CD4-positive, alpha-beta T cell (primary cell): ENCODE data around the gene AGT. TPM values are rescaled to one million over a fixed set of nuclear protein-coding genes. Genes with fewer than 3 reads are reported as not detected.

Source experiments
- ATAC-seq: fragments of 200-7000 bp; cut with Tn5 transposase; one replicate; pipeline ENCODE4 v1.10.0; 2022; ENCODE audit warnings: mild to moderate bottlenecking; ENCODE audit not compliant: poor library complexity
- CTCF ChIA-PET: fragments of 350-600 bp; sonication (Branson Sonifier 250); formaldehyde crosslinking; loops from one replicate; lab custom pipeline; 2021; ENCODE audit warnings: antibody characterized with exemption, inconsistent platforms; lab: Charles Lee
- POLR2A ChIA-PET: fragments of 350-600 bp; sonication (Branson Sonifier 250); formaldehyde crosslinking; loops from one replicate; lab custom pipeline; 2021; ENCODE audit warnings: antibody characterized with exemption, inconsistent platforms; lab: Charles Lee
- DNase-seq, 14 experiments: peaks; one replicate each; pipeline ENCODE4 v3.0.0-alpha.2; 2013 to 2020; ENCODE audit warnings: mixed read lengths in 2 of 14
- H3K27ac ChIP-seq, 2 donors: one replicate each; pipeline versions ENCODE4 v1.5.1 to v1.7.0; 2013; ENCODE audit warnings: low read length in 2 of 2, low read depth in 1 of 2, mild to moderate bottlenecking in 1 of 2
- H3K27me3 ChIP-seq, 2 experiments: 1 replicate in 1 of 2; 2 replicates in 1 of 2; pipeline versions ENCODE4 v1.6.1 to v1.7.0; 2013; ENCODE audit warnings: low read length in 2 of 2, control low read depth in 1 of 2, mild to moderate bottlenecking in 1 of 2, moderate library complexity in 1 of 2; ENCODE audit not compliant: insufficient read depth in 2 of 2, control insufficient read depth in 1 of 2
- H3K36me3 ChIP-seq: one replicate; pipeline ENCODE4 v1.6.1; 2013; ENCODE audit warnings: low read length, control low read depth; ENCODE audit not compliant: insufficient read depth
- H3K4me1 ChIP-seq: one replicate; pipeline ENCODE4 v1.6.1; 2013; ENCODE audit warnings: low read length, control low read depth; ENCODE audit not compliant: insufficient read depth
- H3K4me3 ChIP-seq: one replicate; pipeline ENCODE4 v1.5.1; 2013; ENCODE audit warnings: mild to moderate bottlenecking, low read length, moderate library complexity
- H3K9me3 ChIP-seq, 2 experiments: 1 replicate in 1 of 2; 2 replicates in 1 of 2; pipeline versions ENCODE4 v1.6.1 to v1.7.0; 2013; ENCODE audit warnings: low read length in 2 of 2, mild to moderate bottlenecking in 2 of 2, control low read depth in 1 of 2, moderate library complexity in 1 of 2; ENCODE audit not compliant: control insufficient read depth in 1 of 2, insufficient read depth in 1 of 2
- H3K27ac Mint-ChIP-seq: one replicate; pipeline ENCODE4 v1.8.0; 2020; ENCODE audit warnings: mixed read lengths
- H3K27me3 Mint-ChIP-seq: one replicate; pipeline ENCODE4 v1.8.0; 2021; ENCODE audit warnings: mixed read lengths
- H3K36me3 Mint-ChIP-seq: one replicate; pipeline ENCODE4 v1.8.0; 2021; ENCODE audit warnings: low read depth, mixed read lengths
- H3K4me1 Mint-ChIP-seq: one replicate; pipeline ENCODE4 v1.8.0; 2021; ENCODE audit warnings: low read depth, mixed read lengths
- H3K4me3 Mint-ChIP-seq: one replicate; pipeline ENCODE4 v1.8.0; 2020; ENCODE audit warnings: mild to moderate bottlenecking, mixed read lengths
- H3K9me3 Mint-ChIP-seq: one replicate; pipeline ENCODE4 v1.8.0; 2020; ENCODE audit warnings: mixed read lengths
- intact Hi-C, 2 experiments: fragments of 100-400 bp; cut with DNase I in 1 of 2; cut with micrococcal nuclease in 1 of 2; formaldehyde crosslinking; loops; one replicate each; pipeline versions ENCODE4 v1.15.1 to v1.9.0; 2023 to 2025; cut with DNase I, micrococcal nuclease
- total RNA-seq, 174 experiments: library from RNA in 2 of 174; stranded (reverse) in 2 of 174; gene quantifications; one replicate each; pipeline ENCODE4 v1.2.3 and lab custom pipeline; 2021 to 2026
- TF ChIP-seq, protein P1 (sequence below): fragments of 200-600 bp; IDR thresholded peaks from one replicate; pipeline ENCODE4 v1.8.0; 2022; ENCODE audit warnings: antibody characterized with exemption, mild to moderate bottlenecking

Gene AGT
- total RNA-seq, 2 experiments from 2014 or later = not detected

DNA sequence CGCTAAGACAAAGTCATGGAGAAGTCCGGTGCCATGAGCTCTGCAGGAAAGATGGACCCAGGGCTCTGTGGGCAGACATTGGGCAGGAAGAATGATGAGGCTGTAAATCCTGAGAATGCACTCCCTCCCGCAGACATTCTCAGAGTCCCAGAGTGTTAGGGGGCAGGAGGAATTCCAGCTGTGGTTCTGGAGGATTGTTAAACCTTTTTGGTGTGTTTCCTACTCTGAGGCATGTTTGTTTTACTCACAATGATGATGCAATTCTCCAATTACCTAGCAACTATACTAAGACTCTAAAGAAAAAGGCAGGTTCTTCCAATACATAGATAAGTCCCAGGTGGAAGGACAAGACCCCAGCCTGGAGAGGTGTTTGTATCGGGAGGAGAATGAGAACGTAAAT lies 30.5 kb upstream of the AGT start:
- DNase-seq (no peak), ATAC-seq (no peak)
- Mint-ChIP-seq H3K27ac (no peak overlapping the region), H3K36me3 (no peaks in the 10 kb centered on the region), H3K27me3 (peaks cover 4% of the 10 kb centered on the region), H3K9me3 (no peaks in the 10 kb centered on the region), H3K4me3 (no peak overlapping the region), H3K4me1 (no peaks in the 10 kb centered on the region)
- Histone ChIP-seq H3K4me3 (no peak overlapping the region), H3K9me3 (no peaks in the 10 kb centered on the region), H3K27me3 (no peaks in the 10 kb centered on the region), H3K4me1 (no peaks in the 10 kb centered on the region), H3K27ac (no peak overlapping the region), H3K36me3 (no peaks in the 10 kb centered on the region)
- TF ChIP-seq, protein P1, sequence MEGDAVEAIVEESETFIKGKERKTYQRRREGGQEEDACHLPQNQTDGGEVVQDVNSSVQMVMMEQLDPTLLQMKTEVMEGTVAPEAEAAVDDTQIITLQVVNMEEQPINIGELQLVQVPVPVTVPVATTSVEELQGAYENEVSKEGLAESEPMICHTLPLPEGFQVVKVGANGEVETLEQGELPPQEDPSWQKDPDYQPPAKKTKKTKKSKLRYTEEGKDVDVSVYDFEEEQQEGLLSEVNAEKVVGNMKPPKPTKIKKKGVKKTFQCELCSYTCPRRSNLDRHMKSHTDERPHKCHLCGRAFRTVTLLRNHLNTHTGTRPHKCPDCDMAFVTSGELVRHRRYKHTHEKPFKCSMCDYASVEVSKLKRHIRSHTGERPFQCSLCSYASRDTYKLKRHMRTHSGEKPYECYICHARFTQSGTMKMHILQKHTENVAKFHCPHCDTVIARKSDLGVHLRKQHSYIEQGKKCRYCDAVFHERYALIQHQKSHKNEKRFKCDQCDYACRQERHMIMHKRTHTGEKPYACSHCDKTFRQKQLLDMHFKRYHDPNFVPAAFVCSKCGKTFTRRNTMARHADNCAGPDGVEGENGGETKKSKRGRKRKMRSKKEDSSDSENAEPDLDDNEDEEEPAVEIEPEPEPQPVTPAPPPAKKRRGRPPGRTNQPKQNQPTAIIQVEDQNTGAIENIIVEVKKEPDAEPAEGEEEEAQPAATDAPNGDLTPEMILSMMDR = no peak
- intact Hi-C loops = loop anchor here in 1 of 2 experiments (5.0 kb wide), 1 partner anchor 468 kb away; no protein-coding TSS in a partner anchor
- ChIA-PET POLR2A (no interaction called here), CTCF (no interaction called here)

DNA sequence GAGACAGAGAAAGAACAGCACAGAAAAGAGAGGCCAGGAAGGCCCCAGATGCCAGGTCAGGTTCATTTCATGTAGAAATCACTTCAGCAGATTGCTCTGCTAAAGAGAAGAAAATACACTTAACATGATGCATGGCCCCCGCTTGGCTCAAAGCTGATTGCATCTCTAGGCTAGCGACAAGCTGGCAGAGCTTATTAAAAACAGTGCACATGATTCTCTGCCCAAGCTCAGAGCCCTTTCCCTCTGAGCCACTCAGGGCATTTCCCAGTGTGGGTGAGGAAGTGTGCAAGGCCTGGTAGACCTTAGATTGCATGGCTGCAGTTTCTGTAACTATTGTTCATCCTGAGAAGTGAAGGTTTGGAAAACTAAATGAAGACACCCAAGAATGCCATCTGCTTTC lies 30.0 kb upstream of the AGT start:
- Mint-ChIP-seq H3K4me3 (no peak overlapping the region), H3K36me3 (no peaks in the 10 kb centered on the region), H3K4me1 (no peaks in the 10 kb centered on the region), H3K27me3 (peaks cover 4% of the 10 kb centered on the region), H3K9me3 (no peaks in the 10 kb centered on the region), H3K27ac (no peak overlapping the region)
- DNase-seq (no peak), ATAC-seq (no peak)
- ChIA-PET POLR2A (no interaction called here), CTCF (no interaction called here)
- no peak overlapping the region for H3K4me3 ChIP-seq
- H3K27ac ChIP-seq = no peak overlapping the region
- no peaks in the 10 kb centered on the region for H3K9me3 ChIP-seq
- H3K36me3 ChIP-seq = no peaks in the 10 kb centered on the region
- intact Hi-C loops = loop anchor here (2.0 to 5.0 kb wide), 2 partner anchors 467 to 468 kb away; no protein-coding TSS in a partner anchor
- TF ChIP-seq, protein P1 = no peak
- H3K4me1 ChIP-seq = no peaks in the 10 kb centered on the region
- H3K27me3 ChIP-seq = no peaks in the 10 kb centered on the region

- TF ChIP-seq, protein P1 = no peak
- no peaks in the 10 kb centered on the region for H3K36me3 ChIP-seq
- H3K27ac ChIP-seq = no peak overlapping the region
- H3K27me3 Mint-ChIP-seq = peaks cover 14% of the 10 kb centered on the region
- DNase-seq (no peak), ATAC-seq (no peak)
- no peaks in the 10 kb centered on the region for H3K27me3 ChIP-seq
- H3K27ac Mint-ChIP-seq = no peak overlapping the region
- H3K9me3 ChIP-seq = peaks cover 0 to 3% of the 10 kb centered on the region in 2 experiments
- intact Hi-C loops = loop anchor here in 1 of 2 experiments (5.0 kb wide), 1 partner anchor 473 kb away; no protein-coding TSS in a partner anchor
- ChIA-PET CTCF (no interaction called here), POLR2A (no interaction called here)
- H3K4me3 Mint-ChIP-seq = no peak overlapping the region
- H3K4me1 ChIP-seq = no peaks in the 10 kb centered on the region
- H3K4me3 ChIP-seq = no peak overlapping the region
- no peaks in the 10 kb centered on the region for H3K4me1 Mint-ChIP-seq
- no peaks in the 10 kb centered on the region for H3K36me3 Mint-ChIP-seq
- H3K9me3 Mint-ChIP-seq = no peaks in the 10 kb centered on the region
Observed at GRCh38 chr1:230739564-230740290, 25.8 kb upstream of the AGT start.
